GM21529 (cell line): ENCODE measurements around the gene PI4KA.
"Not testable (repeated sequence)": the region's sequence is repeated elsewhere in the genome, so short reads cannot be mapped to it uniquely, and the experiment has no call there.

Experiments used
- ATAC-seq: cut with Tn5 transposase; IDR thresholded peaks from one replicate; pipeline ENCODE4 v1.9.1; 2021; ENCODE audit not compliant: unreplicated experiment

The PI4KA gene

GRCh38 chr22:20852076-20852475, 6.5 kb downstream of the PI4KA start:
- no peak for ATAC-seq

GRCh38 chr22:20847318-20847822, 11.2 kb downstream of the PI4KA start:
- no peak for ATAC-seq

GRCh38 chr22:20844055-20845037, 14.3 kb downstream of the PI4KA start:
- ATAC-seq, result no peak

GRCh38 chr22:20843501-20843900, 15.1 kb downstream of the PI4KA start:
- ATAC-seq, result no peak

GRCh38 chr22:20840646-20841371, 17.8 kb downstream of the PI4KA start:
- no peak for ATAC-seq

GRCh38 chr22:20839837-20840645, 18.6 kb downstream of the PI4KA start:
- ATAC-seq, result no peak

- ATAC-seq, result not testable (repeated sequence)
Observed at GRCh38 chr22:20839354-20839753, 19.3 kb downstream of the PI4KA start.

- ATAC-seq, result no peak
Observed at GRCh38 chr22:20836987-20837823, 21.4 kb downstream of the PI4KA start.

GRCh38 chr22:20834725-20835124, 23.9 kb downstream of the PI4KA start:
- no peak for ATAC-seq

GRCh38 chr22:20834206-20834605, 24.4 kb downstream of the PI4KA start:
- no peak for ATAC-seq

- ATAC-seq, result no peak
Observed at GRCh38 chr22:20833225-20833665, 25.4 kb downstream of the PI4KA start.

GRCh38 chr22:20829491-20830134, 29.0 kb downstream of the PI4KA start:
- ATAC-seq, result no peak

- ATAC-seq, result not testable (repeated sequence)
Observed at GRCh38 chr22:20826373-20827152, 32.0 kb downstream of the PI4KA start.

- ATAC-seq, result no peak
Observed at GRCh38 chr22:20825624-20826023, 33.0 kb downstream of the PI4KA start.

GRCh38 chr22:20825216-20825615, 33.4 kb downstream of the PI4KA start:
- not testable (repeated sequence) for ATAC-seq

- no peak for ATAC-seq
Observed at GRCh38 chr22:20823264-20823663, 35.3 kb downstream of the PI4KA start.

- ATAC-seq, result no peak
Observed at GRCh38 chr22:20822240-20822639, 36.4 kb downstream of the PI4KA start.

GRCh38 chr22:20821717-20822239, 36.8 kb downstream of the PI4KA start:
- not testable (repeated sequence) for ATAC-seq
